ENCODE results near the gene PRSS1. TPM values are rescaled to one million over a fixed set of nuclear protein-coding genes. Genes with fewer than 3 reads are reported as not detected.

Gene PRSS1
- total and polyA plus RNA-seq, 8 donors = 10.0 to 233 (median 61.0) TPM; not detected in 3

DNA sequence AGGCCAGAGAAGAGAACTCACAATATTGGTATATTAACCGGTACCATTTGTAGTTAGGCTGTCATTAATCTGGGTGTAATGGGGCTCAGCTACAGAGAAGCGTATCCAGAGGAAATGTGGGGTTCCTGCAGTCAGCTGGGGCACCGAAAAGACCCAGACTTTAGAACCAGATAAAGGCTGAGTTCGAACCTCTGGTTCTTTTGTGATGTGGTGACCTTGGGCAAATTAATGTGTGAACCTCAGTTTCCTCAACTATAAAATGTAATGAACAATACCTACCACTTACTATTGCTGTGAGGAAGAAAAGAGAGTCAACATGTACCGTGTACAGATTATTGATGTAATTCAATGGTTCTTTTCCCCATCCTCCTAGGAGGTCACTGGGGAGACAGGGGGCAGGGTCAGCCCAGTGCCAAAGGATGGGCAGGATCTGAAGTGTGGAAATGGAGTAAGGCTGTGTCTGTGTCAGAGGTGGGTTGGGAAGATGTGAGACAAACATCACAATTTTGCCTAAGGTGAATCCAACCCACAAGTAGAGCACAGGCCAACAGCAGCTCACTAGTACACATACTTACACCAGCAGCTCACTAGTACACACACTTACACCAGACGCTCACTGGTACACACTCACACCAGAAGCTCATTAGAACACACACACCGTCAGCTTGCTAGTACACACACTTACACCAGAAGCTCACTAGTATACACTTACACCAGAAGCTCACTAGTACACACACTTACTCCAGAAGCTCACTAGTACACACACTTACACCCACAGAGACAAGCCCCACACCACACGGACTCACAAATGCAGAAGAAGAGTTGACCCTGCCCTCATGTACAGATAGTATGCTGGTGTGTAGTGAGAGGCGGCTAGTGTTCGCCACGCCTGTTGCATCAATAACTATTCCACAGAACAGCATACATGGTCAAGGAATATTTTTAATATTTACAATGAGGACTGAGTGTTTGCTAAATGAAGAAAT, 49.5 kb downstream of the PRSS1 start:
- peaks cover 17 to 21% (median 20%) of the 10 kb centered on the region in 4 donors for H3K4me1 ChIP-seq
- H3K9me3 ChIP-seq = no peaks in the 10 kb centered on the region
- peak overlapping the region in 3 of 4 donors; percentile 39 to 47 (median 45) for H3K4me3 ChIP-seq
- peaks cover 8 to 70% (median 28%) of the 10 kb centered on the region in 3 donors for H3K27me3 ChIP-seq
- peak overlapping the region; percentile 14 to 77 (median 71) for H3K27ac ChIP-seq
- intact Hi-C loops (cut with DNase I; ENCODE audit: low total_unique reads) = no loop called here
- H3K36me3 ChIP-seq = no peaks in the 10 kb centered on the region
- TF ChIP-seq POLR2A (IDR thresholded peaks at IDR 0.05) (no peak), POLR2AphosphoS5 (IDR thresholded peaks at IDR 0.05) (no peak), EP300 (IDR thresholded peaks at IDR 0.05) (no peak)
- TF ChIP-seq, protein P1, sequence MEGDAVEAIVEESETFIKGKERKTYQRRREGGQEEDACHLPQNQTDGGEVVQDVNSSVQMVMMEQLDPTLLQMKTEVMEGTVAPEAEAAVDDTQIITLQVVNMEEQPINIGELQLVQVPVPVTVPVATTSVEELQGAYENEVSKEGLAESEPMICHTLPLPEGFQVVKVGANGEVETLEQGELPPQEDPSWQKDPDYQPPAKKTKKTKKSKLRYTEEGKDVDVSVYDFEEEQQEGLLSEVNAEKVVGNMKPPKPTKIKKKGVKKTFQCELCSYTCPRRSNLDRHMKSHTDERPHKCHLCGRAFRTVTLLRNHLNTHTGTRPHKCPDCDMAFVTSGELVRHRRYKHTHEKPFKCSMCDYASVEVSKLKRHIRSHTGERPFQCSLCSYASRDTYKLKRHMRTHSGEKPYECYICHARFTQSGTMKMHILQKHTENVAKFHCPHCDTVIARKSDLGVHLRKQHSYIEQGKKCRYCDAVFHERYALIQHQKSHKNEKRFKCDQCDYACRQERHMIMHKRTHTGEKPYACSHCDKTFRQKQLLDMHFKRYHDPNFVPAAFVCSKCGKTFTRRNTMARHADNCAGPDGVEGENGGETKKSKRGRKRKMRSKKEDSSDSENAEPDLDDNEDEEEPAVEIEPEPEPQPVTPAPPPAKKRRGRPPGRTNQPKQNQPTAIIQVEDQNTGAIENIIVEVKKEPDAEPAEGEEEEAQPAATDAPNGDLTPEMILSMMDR (IDR thresholded peaks at IDR 0.05) = no peak
- no peak for DNase-seq
- WGBS, 5 donors = 72 to 76% (median 74%) methylated on average over 11 of the region's 11 CpGs

DNA sequence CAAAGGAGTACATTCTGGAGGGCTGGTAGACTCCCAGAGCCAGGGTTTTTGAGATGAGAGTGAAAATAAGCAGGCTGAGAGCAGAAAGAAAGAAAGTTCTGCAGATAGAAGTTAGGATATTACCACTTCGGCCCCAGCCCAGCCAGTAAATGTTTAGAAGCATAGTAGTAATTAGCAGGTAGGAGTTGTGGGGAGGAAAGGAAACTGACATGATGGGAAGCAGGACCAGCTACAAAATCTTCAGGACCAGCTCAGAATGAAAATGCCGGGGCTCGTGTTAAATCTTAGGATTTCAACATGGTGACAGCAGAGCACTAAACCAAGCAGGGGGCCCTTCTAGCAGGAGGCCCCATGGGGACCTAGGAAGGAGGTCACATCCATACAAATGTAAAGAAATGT, 50.2 kb downstream of the PRSS1 start:
- 54 to 68% (median 58%) methylated on average over 3 of the region's 3 CpGs for WGBS, 5 donors
- Histone ChIP-seq H3K4me3 (peak overlapping the region in 1 of 4 donors; percentile 6), H3K4me1 (peaks cover 17 to 21% (median 20%) of the 10 kb centered on the region in 4 donors), H3K27ac (peak overlapping the region in 4 of 5 donors; percentile 9 to 77 (median 64)), H3K36me3 (no peaks in the 10 kb centered on the region), H3K9me3 (no peaks in the 10 kb centered on the region), H3K27me3 (peaks cover 8 to 67% (median 28%) of the 10 kb centered on the region in 3 donors)
- DNase-seq = no peak
- TF ChIP-seq POLR2AphosphoS5 (IDR thresholded peaks at IDR 0.05) (no peak), POLR2A (IDR thresholded peaks at IDR 0.05) (no peak), EP300 (IDR thresholded peaks at IDR 0.05) (no peak)
- TF ChIP-seq, protein P1 (IDR thresholded peaks at IDR 0.05) = no peak
- intact Hi-C loops (cut with DNase I; ENCODE audit: low total_unique reads) = no loop called here

DNA sequence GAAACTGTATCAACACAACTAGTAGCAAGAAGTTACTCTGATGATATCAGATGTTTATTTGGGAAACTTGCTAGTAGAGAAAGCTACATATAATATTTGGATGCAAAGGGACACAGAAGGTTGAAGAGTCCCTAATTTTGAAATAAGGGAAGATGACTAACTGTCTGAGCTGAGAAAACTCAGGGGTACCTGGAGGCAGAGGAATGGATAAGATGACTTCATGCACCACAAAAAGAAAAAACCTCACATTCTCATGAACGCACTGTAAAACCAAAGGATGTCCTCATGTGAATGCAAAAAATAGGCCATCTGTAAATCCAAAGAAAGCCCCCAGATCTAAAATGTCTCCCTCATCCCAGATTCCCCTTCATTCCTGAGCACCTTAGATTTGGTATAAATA, 50.8 kb downstream of the PRSS1 start:
- Histone ChIP-seq H3K27ac (peak overlapping the region in 3 of 5 donors; percentile 17 to 77 (median 56)), H3K27me3 (peaks cover 8 to 64% (median 28%) of the 10 kb centered on the region in 3 donors)
- no peak for DNase-seq

DNA sequence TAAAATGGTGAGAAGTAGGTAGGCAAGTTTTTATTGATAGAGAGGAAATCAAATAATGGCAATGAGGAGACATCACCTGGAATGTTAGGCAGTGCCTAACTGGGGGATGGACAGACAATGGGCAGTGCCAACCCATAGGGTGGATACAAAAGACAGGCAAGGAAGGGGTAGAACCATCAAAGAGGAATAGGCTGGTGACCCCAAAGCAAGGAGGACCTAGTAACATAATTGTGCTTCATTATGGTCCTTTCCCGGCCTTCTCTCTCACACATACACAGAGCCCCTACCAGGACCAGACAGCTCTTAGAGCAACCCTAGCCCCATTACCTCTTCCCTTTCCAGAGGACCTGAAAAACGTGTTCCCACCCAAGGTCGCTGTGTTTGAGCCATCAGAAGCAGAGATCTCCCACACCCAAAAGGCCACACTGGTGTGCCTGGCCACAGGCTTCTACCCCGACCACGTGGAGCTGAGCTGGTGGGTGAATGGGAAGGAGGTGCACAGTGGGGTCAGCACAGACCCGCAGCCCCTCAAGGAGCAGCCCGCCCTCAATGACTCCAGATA, 51.5 kb downstream of the PRSS1 start:
- intact Hi-C loops (cut with DNase I; ENCODE audit: low total_unique reads) = no loop called here
- no peaks in the 10 kb centered on the region for H3K36me3 ChIP-seq
- 78 to 89% (median 83%) methylated on average over 5 to 7 of the region's 7 CpGs for WGBS, 5 donors
- no peaks in the 10 kb centered on the region for H3K9me3 ChIP-seq
- H3K4me1 ChIP-seq = peaks cover 17 to 21% (median 20%) of the 10 kb centered on the region in 4 donors
- peaks cover 8 to 57% (median 25%) of the 10 kb centered on the region in 3 donors for H3K27me3 ChIP-seq
- DNase-seq = no peak
- TF ChIP-seq, protein P1 (IDR thresholded peaks at IDR 0.05) = no peak
- TF ChIP-seq POLR2AphosphoS5 (IDR thresholded peaks at IDR 0.05) = no peak
- TF ChIP-seq POLR2A (IDR thresholded peaks at IDR 0.05) = no peak
- no peak for TF ChIP-seq EP300 (IDR thresholded peaks at IDR 0.05)
- H3K4me3 ChIP-seq = no peak overlapping the region
- peak overlapping the region in 2 of 5 donors; percentile 17 to 45 for H3K27ac ChIP-seq

More for the DNA sequence above, 50.8 kb downstream of the PRSS1 start:
- WGBS, 5 donors = 67 to 90% (median 82%) methylated on average over 1 of the region's 1 CpG
- H3K9me3 ChIP-seq = no peaks in the 10 kb centered on the region
- peaks cover 17 to 21% (median 20%) of the 10 kb centered on the region in 4 donors for H3K4me1 ChIP-seq
- no peaks in the 10 kb centered on the region for H3K36me3 ChIP-seq
- TF ChIP-seq, protein P1 (IDR thresholded peaks at IDR 0.05) = no peak
- TF ChIP-seq EP300 (IDR thresholded peaks at IDR 0.05) (no peak), POLR2A (IDR thresholded peaks at IDR 0.05) (no peak), POLR2AphosphoS5 (IDR thresholded peaks at IDR 0.05) (no peak)
- intact Hi-C loops (cut with DNase I; ENCODE audit: low total_unique reads) = no loop called here
- H3K4me3 ChIP-seq = no peak overlapping the region
